ENCODE measurements around the gene ZNFX1. TPM values are rescaled to one million over a fixed set of nuclear protein-coding genes. Genes with fewer than 3 reads are reported as not detected.

The ZNFX1 gene
- total and polyA plus RNA-seq, 7 experiments from 2014 or later: 34.5 to 83.7 (median 62.2) TPM

- Mint-ChIP-seq H3K9me3 (no peaks in the 10 kb centered on the region), H3K4me3 (no peak overlapping the region), H3K36me3 (peaks cover 20 to 64% (median 33%) of the 10 kb centered on the region in 5 donors), H3K4me1 (peaks cover 0 to 10% (median 5%) of the 10 kb centered on the region in 7 donors), H3K27me3 (no peaks in the 10 kb centered on the region), H3K27ac (no peak overlapping the region)
- Histone ChIP-seq H3K36me3 (ENCODE audit: control insufficient read depth in 2 of 3, insufficient read depth in 3 of 3, low read length in 3 of 3) (peaks cover 28 to 93% (median 35%) of the 10 kb centered on the region in 3 experiments), H3K4me3 (ENCODE audit: low read length) (no peak overlapping the region), H3K4me1 (ENCODE audit: control insufficient read depth in 2 of 2, insufficient read depth in 2 of 2, low read length in 2 of 2) (no peaks in the 10 kb centered on the region), H3K27ac (ENCODE audit: low read depth, low read length) (no peak overlapping the region), H3K9me3 (ENCODE audit: control insufficient read depth in 2 of 3, low read length in 3 of 3) (no peaks in the 10 kb centered on the region), H3K27me3 (ENCODE audit: control insufficient read depth in 2 of 2, insufficient read depth in 2 of 2, low read length in 2 of 2) (no peaks in the 10 kb centered on the region)
- ATAC-seq (no peak), DNase-seq (no peak)
- CTCF ChIA-PET: interaction anchor here (0.7 kb wide), 1 partner anchor 97 kb away, joined by 3 read pairs; no protein-coding TSS in a partner anchor
- intact Hi-C loops (cut with micrococcal nuclease): no loop called here
- POLR2A ChIA-PET: no interaction called here
Observed at GRCh38 chr20:49230021-49230420, 47.8 kb downstream of the ZNFX1 start.

DNA sequence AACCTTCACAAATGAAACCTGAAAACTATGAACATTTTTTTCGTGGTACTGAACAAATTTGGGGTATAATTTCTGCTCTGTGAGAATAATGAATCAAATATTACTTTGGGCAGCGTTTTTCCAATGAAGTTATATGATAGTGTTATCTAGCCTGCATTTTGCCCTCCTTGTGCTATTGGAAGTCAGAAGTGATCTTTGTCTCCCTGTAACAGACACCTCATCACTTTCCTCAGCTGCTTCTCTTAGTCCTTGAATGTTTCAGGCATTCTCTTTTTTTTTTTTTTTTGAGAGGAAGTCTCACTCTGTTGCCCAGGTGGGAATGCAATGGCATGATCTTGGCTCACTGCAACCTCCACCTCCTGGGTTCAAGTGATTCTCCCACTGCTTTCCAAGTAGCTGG, 48.5 kb downstream of the ZNFX1 start:
- no peaks in the 10 kb centered on the region for H3K9me3 ChIP-seq (ENCODE audit: control insufficient read depth in 2 of 3, low read length in 3 of 3)
- CTCF ChIA-PET: interaction anchor here (0.7 kb wide), 1 partner anchor 97 kb away, joined by 3 read pairs; no protein-coding TSS in a partner anchor

GRCh38 chr20:49228676-49229075, 49.2 kb downstream of the ZNFX1 start:
- no peak for DNase-seq
- POLR2A ChIA-PET: no interaction called here
- Mint-ChIP-seq H3K9me3 (no peaks in the 10 kb centered on the region), H3K27me3 (no peaks in the 10 kb centered on the region), H3K27ac (no peak overlapping the region), H3K4me1 (peaks cover 0 to 10% (median 5%) of the 10 kb centered on the region in 7 donors), H3K4me3 (no peak overlapping the region), H3K36me3 (peaks cover 14 to 61% (median 34%) of the 10 kb centered on the region in 5 donors)
- H3K27ac ChIP-seq (ENCODE audit: low read depth, low read length): no peak overlapping the region
- no peaks in the 10 kb centered on the region for H3K9me3 ChIP-seq (ENCODE audit: control insufficient read depth in 2 of 3, low read length in 3 of 3)
- H3K27me3 ChIP-seq (ENCODE audit: control insufficient read depth in 2 of 2, insufficient read depth in 2 of 2, low read length in 2 of 2): no peaks in the 10 kb centered on the region
- intact Hi-C loops (cut with micrococcal nuclease): loop anchor here in 1 of 2 donors (10.0 kb wide), 1 partner anchor 1146 kb away; no protein-coding TSS in a partner anchor
- no peaks in the 10 kb centered on the region for H3K4me1 ChIP-seq (ENCODE audit: control insufficient read depth in 2 of 2, insufficient read depth in 2 of 2, low read length in 2 of 2)
- no peak overlapping the region for H3K4me3 ChIP-seq (ENCODE audit: low read length)
- H3K36me3 ChIP-seq (ENCODE audit: control insufficient read depth in 2 of 3, insufficient read depth in 3 of 3, low read length in 3 of 3): peaks cover 31 to 93% (median 39%) of the 10 kb centered on the region in 3 experiments
- ATAC-seq: no peak
- CTCF ChIA-PET: no interaction called here

More for the DNA sequence above, 48.5 kb downstream of the ZNFX1 start:
- no peak overlapping the region for H3K27ac Mint-ChIP-seq
- POLR2A ChIA-PET: interaction anchor here (0.8 kb wide), 1 partner anchor 183 kb away, joined by 5 read pairs; no protein-coding TSS in a partner anchor
- intact Hi-C loops (cut with micrococcal nuclease): loop anchor here in 1 of 2 donors (10.0 kb wide), 1 partner anchor 1145 kb away; no protein-coding TSS in a partner anchor
- ATAC-seq: no peak
- Histone ChIP-seq H3K36me3 (ENCODE audit: control insufficient read depth in 2 of 3, insufficient read depth in 3 of 3, low read length in 3 of 3) (peaks cover 31 to 93% (median 35%) of the 10 kb centered on the region in 3 experiments), H3K4me1 (ENCODE audit: control insufficient read depth in 2 of 2, insufficient read depth in 2 of 2, low read length in 2 of 2) (no peaks in the 10 kb centered on the region), H3K4me3 (ENCODE audit: low read length) (no peak overlapping the region), H3K27ac (ENCODE audit: low read depth, low read length) (no peak overlapping the region), H3K27me3 (ENCODE audit: control insufficient read depth in 2 of 2, insufficient read depth in 2 of 2, low read length in 2 of 2) (no peaks in the 10 kb centered on the region)
- H3K36me3 Mint-ChIP-seq: peaks cover 14 to 65% (median 34%) of the 10 kb centered on the region in 5 donors
- H3K4me1 Mint-ChIP-seq: peaks cover 0 to 10% (median 5%) of the 10 kb centered on the region in 7 donors
- DNase-seq: no peak
- no peak overlapping the region for H3K4me3 Mint-ChIP-seq
- H3K9me3 Mint-ChIP-seq: no peaks in the 10 kb centered on the region
- H3K27me3 Mint-ChIP-seq: no peaks in the 10 kb centered on the region

GRCh38 chr20:49225896-49226295, 52.0 kb downstream of the ZNFX1 start:
- H3K36me3 ChIP-seq (ENCODE audit: control insufficient read depth in 2 of 3, insufficient read depth in 3 of 3, low read length in 3 of 3): peaks cover 33 to 89% (median 36%) of the 10 kb centered on the region in 3 experiments
- ATAC-seq: no peak
- Mint-ChIP-seq H3K4me3 (peak overlapping the region in 1 of 10 donors; percentile 51), H3K36me3 (peaks cover 9 to 64% (median 24%) of the 10 kb centered on the region in 5 donors), H3K27ac (peak overlapping the region in 5 of 9 donors; percentile 23 to 85 (median 55)), H3K27me3 (no peaks in the 10 kb centered on the region), H3K4me1 (peaks cover 3 to 17% (median 10%) of the 10 kb centered on the region in 7 donors), H3K9me3 (no peaks in the 10 kb centered on the region)
- CTCF ChIA-PET: no interaction called here
- H3K27me3 ChIP-seq (ENCODE audit: control insufficient read depth in 2 of 2, insufficient read depth in 2 of 2, low read length in 2 of 2): no peaks in the 10 kb centered on the region
- no peak overlapping the region for H3K4me3 ChIP-seq (ENCODE audit: low read length)
- H3K9me3 ChIP-seq (ENCODE audit: control insufficient read depth in 2 of 3, low read length in 3 of 3): no peaks in the 10 kb centered on the region
- POLR2A ChIA-PET: no interaction called here
- H3K4me1 ChIP-seq (ENCODE audit: control insufficient read depth in 2 of 2, insufficient read depth in 2 of 2, low read length in 2 of 2): peaks cover 0 to under 1% of the 10 kb centered on the region in 2 donors
- DNase-seq: no peak
- H3K27ac ChIP-seq (ENCODE audit: low read depth, low read length): no peak overlapping the region
- intact Hi-C loops (cut with micrococcal nuclease): loop anchor here in 1 of 2 donors (10.0 kb wide), 1 partner anchor 1149 kb away; no protein-coding TSS in a partner anchor

GRCh38 chr20:49219924-49220831, 57.7 kb downstream of the ZNFX1 start:
- Mint-ChIP-seq H3K36me3 (peaks cover 5 to 26% (median 11%) of the 10 kb centered on the region in 5 donors), H3K27ac (peak overlapping the region; percentile 89 to 100 (median 96)), H3K4me3 (peak overlapping the region; percentile 88 to 100 (median 96)), H3K9me3 (peaks cover 0 to 6% (median 0%) of the 10 kb centered on the region in 11 donors), H3K4me1 (peaks cover 14 to 42% (median 26%) of the 10 kb centered on the region in 7 donors), H3K27me3 (peaks cover 0 to 2% (median 0%) of the 10 kb centered on the region in 5 donors)
- H3K4me3 ChIP-seq (ENCODE audit: low read length): peak overlapping the region; percentile 91
- H3K27ac ChIP-seq (ENCODE audit: low read depth, low read length): peak overlapping the region; percentile 99
- ChIA-PET CTCF (interaction anchor here (0.8 to 1.8 kb wide), 2 partner anchors 23 to 87 kb away, joined by 3 to 20 read pairs; no protein-coding TSS in a partner anchor), POLR2A (interaction anchor here (0.6 to 1.7 kb wide), 4 partner anchors 8 to 736 kb away, joined by 3 to 13 read pairs (median 4); no protein-coding TSS in a partner anchor)
- peak in 1 of 9 donors; percentile 13 for DNase-seq
- H3K36me3 ChIP-seq (ENCODE audit: control insufficient read depth in 2 of 3, insufficient read depth in 3 of 3, low read length in 3 of 3): peaks cover 13 to 41% (median 16%) of the 10 kb centered on the region in 3 experiments
- no peak for ATAC-seq
- H3K27me3 ChIP-seq (ENCODE audit: control insufficient read depth in 2 of 2, insufficient read depth in 2 of 2, low read length in 2 of 2): no peaks in the 10 kb centered on the region
- intact Hi-C loops (cut with micrococcal nuclease): loop anchor here (1.0 to 10.0 kb wide), 6 partner anchors 32 to 1155 kb away; partner anchors contain the start of genes CSE1L (in 2 of the 2), STAU1 (in 2 of the 2), ZNFX1 (in 2 of the 2) and ARFGEF2 (in 1 of the 2)
- H3K4me1 ChIP-seq (ENCODE audit: control insufficient read depth in 2 of 2, insufficient read depth in 2 of 2, low read length in 2 of 2): peaks cover 9 to 11% of the 10 kb centered on the region in 2 donors
- H3K9me3 ChIP-seq (ENCODE audit: control insufficient read depth in 2 of 3, low read length in 3 of 3): no peaks in the 10 kb centered on the region

All from naive thymus-derived CD4-positive, alpha-beta T cell (primary cell).